Measurements from ENCODE around the gene RIC3.

RIC3 gene

DNA sequence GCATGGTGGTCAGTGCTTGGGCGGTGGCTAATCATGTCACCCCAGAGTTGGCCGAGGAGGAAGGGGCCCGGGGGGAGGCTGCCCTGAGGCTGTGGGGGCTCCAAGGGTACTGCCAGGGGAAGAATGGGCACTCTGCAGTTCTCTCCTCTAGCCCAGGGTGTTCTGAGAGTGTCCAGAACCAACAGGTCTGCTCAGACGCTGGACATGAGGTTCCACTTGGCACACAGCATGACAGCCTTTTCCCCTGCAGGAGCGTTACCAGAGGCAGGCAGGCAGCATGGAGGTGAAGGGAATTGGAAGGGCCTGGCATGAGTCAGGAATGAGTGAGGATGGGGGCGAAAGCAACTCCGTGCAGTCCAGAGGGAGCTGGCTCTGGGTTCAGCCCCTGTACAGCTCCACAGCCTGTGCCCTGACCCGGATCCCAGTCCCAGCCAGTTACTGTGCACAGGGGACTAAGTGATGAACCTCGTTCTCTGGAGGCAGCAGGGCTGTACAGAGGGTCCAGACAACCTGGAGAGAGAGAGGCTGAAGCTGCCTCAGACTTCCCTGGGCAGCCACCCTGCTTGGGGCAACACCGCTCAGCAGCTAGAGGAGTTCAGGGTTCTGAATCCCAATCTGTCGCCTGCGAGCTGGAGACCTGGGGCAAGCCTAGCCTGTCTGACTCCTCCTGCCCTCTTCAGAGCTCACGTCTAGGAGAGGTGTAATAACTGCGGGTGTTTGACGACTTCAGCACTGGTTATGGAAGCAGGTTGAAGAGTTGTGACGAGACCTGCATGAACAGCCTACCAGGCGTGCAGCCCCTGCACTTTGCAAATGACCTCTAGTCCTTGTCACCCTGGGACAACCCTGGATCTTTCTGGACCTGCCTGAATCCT lies 102.6 kb downstream of the RIC3 start:
- Histone ChIP-seq H3K9me3 (no peaks in the 10 kb centered on the region), H3K27me3 (peaks cover 29% of the 10 kb centered on the region), H3K4me1 (ENCODE audit: control insufficient read depth in 1 of 2, insufficient read depth in 1 of 2, low read depth in 1 of 2, low read length in 1 of 2) (no peaks in the 10 kb centered on the region), H3K27ac (no peak overlapping the region), H3K4me3 (ENCODE audit: low read depth in 1 of 2, low read length in 1 of 2) (no peak overlapping the region), H3K36me3 (no peaks in the 10 kb centered on the region)
- TF ChIP-seq, protein P1, sequence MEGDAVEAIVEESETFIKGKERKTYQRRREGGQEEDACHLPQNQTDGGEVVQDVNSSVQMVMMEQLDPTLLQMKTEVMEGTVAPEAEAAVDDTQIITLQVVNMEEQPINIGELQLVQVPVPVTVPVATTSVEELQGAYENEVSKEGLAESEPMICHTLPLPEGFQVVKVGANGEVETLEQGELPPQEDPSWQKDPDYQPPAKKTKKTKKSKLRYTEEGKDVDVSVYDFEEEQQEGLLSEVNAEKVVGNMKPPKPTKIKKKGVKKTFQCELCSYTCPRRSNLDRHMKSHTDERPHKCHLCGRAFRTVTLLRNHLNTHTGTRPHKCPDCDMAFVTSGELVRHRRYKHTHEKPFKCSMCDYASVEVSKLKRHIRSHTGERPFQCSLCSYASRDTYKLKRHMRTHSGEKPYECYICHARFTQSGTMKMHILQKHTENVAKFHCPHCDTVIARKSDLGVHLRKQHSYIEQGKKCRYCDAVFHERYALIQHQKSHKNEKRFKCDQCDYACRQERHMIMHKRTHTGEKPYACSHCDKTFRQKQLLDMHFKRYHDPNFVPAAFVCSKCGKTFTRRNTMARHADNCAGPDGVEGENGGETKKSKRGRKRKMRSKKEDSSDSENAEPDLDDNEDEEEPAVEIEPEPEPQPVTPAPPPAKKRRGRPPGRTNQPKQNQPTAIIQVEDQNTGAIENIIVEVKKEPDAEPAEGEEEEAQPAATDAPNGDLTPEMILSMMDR (IDR thresholded peaks at IDR 0.05), result no peak

DNA sequence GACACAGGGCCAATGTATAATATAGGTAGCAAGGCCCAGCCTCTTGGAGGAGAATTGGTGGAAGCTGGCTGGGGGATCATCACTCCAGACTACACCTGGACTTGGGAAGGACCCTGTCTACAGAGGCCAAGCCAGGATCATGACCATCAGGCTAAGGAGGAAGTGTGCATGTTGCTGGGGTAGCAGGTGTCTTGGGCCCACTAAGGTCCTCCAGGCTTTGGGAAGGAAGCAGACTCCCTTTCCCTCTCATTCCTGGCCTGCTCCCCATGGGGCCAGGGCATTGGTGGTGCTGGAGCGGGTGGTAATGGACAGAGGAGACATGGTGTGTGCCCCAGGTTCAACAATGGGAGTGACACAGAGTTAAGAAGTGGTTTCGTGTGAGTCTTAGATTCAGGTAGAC lies 103.8 kb downstream of the RIC3 start:
- no peaks in the 10 kb centered on the region for H3K4me1 ChIP-seq (ENCODE audit: control insufficient read depth in 1 of 2, insufficient read depth in 1 of 2, low read depth in 1 of 2, low read length in 1 of 2)
- no peaks in the 10 kb centered on the region for H3K36me3 ChIP-seq
- peaks cover 29% of the 10 kb centered on the region for H3K27me3 ChIP-seq
- H3K27ac ChIP-seq, result no peak overlapping the region
- H3K4me3 ChIP-seq (ENCODE audit: low read depth in 1 of 2, low read length in 1 of 2), result no peak overlapping the region
- no peaks in the 10 kb centered on the region for H3K9me3 ChIP-seq
- TF ChIP-seq, protein P1 (IDR thresholded peaks at IDR 0.05), result no peak

DNA sequence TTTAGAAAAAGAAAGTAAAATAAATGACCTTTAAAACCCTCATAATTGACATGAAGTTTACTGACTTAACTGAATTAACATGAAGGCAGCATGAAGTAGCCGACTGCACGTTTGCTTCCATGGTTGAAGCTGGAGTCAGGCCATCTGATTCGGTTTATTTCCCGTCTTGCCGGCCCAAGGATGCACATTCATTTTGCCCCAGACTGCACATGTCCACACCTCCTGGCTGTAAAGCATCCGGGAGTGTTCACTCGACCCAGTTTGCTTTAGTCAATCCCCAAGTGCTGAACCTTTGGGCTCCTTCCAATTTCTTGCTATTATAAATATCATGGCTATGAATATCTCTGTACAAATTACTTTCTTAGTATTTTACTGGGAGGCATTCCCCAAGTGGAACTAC lies 105.5 kb downstream of the RIC3 start:
- peaks cover 17% of the 10 kb centered on the region for H3K27me3 ChIP-seq
- no peaks in the 10 kb centered on the region for H3K9me3 ChIP-seq
- no peaks in the 10 kb centered on the region for H3K36me3 ChIP-seq
- no peaks in the 10 kb centered on the region for H3K4me1 ChIP-seq (ENCODE audit: control insufficient read depth in 1 of 2, insufficient read depth in 1 of 2, low read depth in 1 of 2, low read length in 1 of 2)
- no peak overlapping the region for H3K27ac ChIP-seq
- TF ChIP-seq, protein P1 (IDR thresholded peaks at IDR 0.05), result no peak
- H3K4me3 ChIP-seq (ENCODE audit: low read depth in 1 of 2, low read length in 1 of 2), result no peak overlapping the region

DNA sequence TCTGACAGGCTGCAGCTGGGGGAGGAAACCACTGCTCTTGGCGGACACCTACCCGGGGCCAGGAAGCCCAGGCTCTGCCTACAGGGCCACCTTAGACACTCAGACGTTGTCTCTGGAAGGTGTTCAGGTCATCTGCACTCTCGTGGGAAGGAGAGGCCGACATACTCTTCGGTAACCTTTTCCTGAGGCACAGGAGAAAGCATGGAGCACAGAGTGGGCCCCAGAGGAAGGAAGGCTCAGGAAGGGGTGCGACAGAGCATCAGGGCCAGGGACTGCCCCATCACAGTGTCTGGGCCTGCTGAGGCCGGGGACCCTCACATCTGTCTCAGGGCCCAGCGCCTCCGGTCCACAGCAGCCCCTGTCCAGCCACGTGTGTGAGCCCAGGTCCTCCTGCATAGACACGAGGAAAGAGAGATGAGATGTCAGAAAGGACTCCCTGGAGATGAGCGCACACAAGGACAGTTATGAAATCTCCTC lies 106.0 kb downstream of the RIC3 start:
- Histone ChIP-seq H3K27me3 (peaks cover 12% of the 10 kb centered on the region), H3K4me3 (ENCODE audit: low read depth in 1 of 2, low read length in 1 of 2) (no peak overlapping the region), H3K27ac (no peak overlapping the region), H3K4me1 (ENCODE audit: control insufficient read depth in 1 of 2, insufficient read depth in 1 of 2, low read depth in 1 of 2, low read length in 1 of 2) (no peaks in the 10 kb centered on the region), H3K36me3 (no peaks in the 10 kb centered on the region), H3K9me3 (no peaks in the 10 kb centered on the region)
- TF ChIP-seq, protein P1 (IDR thresholded peaks at IDR 0.05), result no peak

DNA sequence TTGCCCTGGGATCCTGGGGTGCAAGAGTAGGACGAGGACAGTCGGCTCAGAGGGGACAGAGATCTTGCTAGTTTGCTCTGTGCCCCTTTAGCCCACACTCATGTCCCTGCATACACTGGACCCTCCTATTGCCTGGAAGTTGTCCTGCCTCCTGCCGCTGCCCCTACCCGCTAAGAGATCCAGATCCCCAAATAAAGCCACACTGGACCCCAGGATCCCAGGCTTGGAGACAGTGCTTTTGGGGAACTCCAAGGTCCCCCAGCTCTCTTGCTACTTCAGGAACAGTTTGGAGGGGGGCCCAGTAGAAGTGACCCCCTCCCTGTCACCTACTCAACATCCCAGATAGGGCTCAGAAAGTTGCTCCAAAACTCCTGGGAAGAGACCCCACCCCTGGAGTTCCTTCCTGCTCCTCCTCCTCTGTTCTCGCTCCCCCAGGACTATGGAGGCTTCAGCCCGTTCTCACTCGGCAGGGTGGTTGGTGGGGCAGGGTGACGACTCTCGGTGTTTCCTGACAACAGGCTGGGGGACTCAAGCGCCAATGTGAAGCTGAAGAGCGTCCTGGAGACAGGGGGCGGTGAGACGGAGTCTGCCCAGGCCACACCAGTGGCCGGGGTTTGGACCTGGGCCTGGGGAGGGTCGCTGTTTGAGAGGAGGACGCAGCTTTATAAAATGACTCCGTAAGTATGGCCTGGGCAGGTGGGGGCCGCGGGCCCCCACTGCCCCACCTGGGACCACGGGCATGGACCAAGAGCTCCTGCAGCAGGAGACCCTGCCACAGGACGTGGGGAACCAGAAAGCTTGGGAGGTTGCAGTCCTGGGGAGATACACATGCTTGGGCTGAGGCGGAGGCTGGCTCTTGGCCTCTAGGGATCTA lies 107.0 kb downstream of the RIC3 start:
- Histone ChIP-seq H3K9me3 (no peaks in the 10 kb centered on the region), H3K27me3 (peaks cover 2% of the 10 kb centered on the region), H3K4me3 (ENCODE audit: low read depth in 1 of 2, low read length in 1 of 2) (no peak overlapping the region), H3K36me3 (no peaks in the 10 kb centered on the region), H3K27ac (no peak overlapping the region), H3K4me1 (ENCODE audit: control insufficient read depth in 1 of 2, insufficient read depth in 1 of 2, low read depth in 1 of 2, low read length in 1 of 2) (no peaks in the 10 kb centered on the region)
- TF ChIP-seq, protein P1 (IDR thresholded peaks at IDR 0.05), result no peak
